Activated CD8-positive, alpha-beta memory T cell treated with anti-CD3 and anti-CD28 coated beads, Interleukin-2, amount 50 U/mL, for 24 hours (primary cell): ENCODE data around the gene HNRNPUL1.
A peak's percentile ranks its signal among the peaks of the same experiment; 100 is the strongest.

Experiments
- DNase-seq: peaks from one replicate; pipeline ENCODE4 v3.0.0-alpha.2; 2020; ENCODE audit errors: extremely low read depth

Gene HNRNPUL1

GRCh38 chr19:41308450-41309179 is 44.4 kb downstream of the HNRNPUL1 start:
- DNase-seq: peak; percentile 90

- DNase-seq: no peak
Measured at GRCh38 chr19:41309180-41310032, 45.2 kb downstream of the HNRNPUL1 start.

- DNase-seq: peak; percentile 78
Measured at GRCh38 chr19:41310033-41310831, 46.1 kb downstream of the HNRNPUL1 start, which contains the start of gene CCDC97. Gene CCDC97 (plus strand): TSS chr19:41310172. CDS start chr19:41310311, 139 bp downstream.

- DNase-seq: no peak
Measured at GRCh38 chr19:41311072-41311471, 46.9 kb downstream of the HNRNPUL1 start.

- DNase-seq: no peak
Measured at GRCh38 chr19:41311613-41312012, 47.4 kb downstream of the HNRNPUL1 start.

GRCh38 chr19:41316306-41316920 is 52.2 kb downstream of the HNRNPUL1 start:
- DNase-seq: no peak

GRCh38 chr19:41318696-41319499 is 54.7 kb downstream of the HNRNPUL1 start:
- DNase-seq: no peak

GRCh38 chr19:41319500-41320184 is 55.5 kb downstream of the HNRNPUL1 start:
- DNase-seq: no peak

GRCh38 chr19:41320185-41320518 is 56.0 kb downstream of the HNRNPUL1 start:
- DNase-seq: no peak

GRCh38 chr19:41320568-41320967 is 56.4 kb downstream of the HNRNPUL1 start:
- DNase-seq: no peak

GRCh38 chr19:41321204-41321599 is 57.0 kb downstream of the HNRNPUL1 start:
- no peak for DNase-seq

GRCh38 chr19:41321600-41322270 is 57.6 kb downstream of the HNRNPUL1 start:
- DNase-seq: no peak

GRCh38 chr19:41322451-41322850 is 58.3 kb downstream of the HNRNPUL1 start:
- no peak for DNase-seq

- no peak for DNase-seq
Measured at GRCh38 chr19:41323023-41323422, 58.9 kb downstream of the HNRNPUL1 start.

- DNase-seq: no peak
Measured at GRCh38 chr19:41323430-41324125, 59.4 kb downstream of the HNRNPUL1 start.

- no peak for DNase-seq
Measured at GRCh38 chr19:41324231-41324702, 60.1 kb downstream of the HNRNPUL1 start.

GRCh38 chr19:41324921-41325639 is 60.9 kb downstream of the HNRNPUL1 start:
- no peak for DNase-seq

GRCh38 chr19:41325640-41325946 is 61.4 kb downstream of the HNRNPUL1 start:
- DNase-seq: no peak
